ENCODE results near the gene PRPF19. TPM values are rescaled to one million over a fixed set of nuclear protein-coding genes. Genes with fewer than 3 reads are reported as not detected.

PRPF19 gene
- total and polyA plus RNA-seq, 2 experiments from 2014 or later, result 19.1 to 58.9 TPM

- H3K4me1 ChIP-seq (ENCODE audit: insufficient read depth), result no peaks in the 10 kb centered on the region
- no peak overlapping the region for H2AFZ ChIP-seq
- no peaks in the 10 kb centered on the region for H4K20me1 ChIP-seq (ENCODE audit: insufficient read depth)
- no peaks in the 10 kb centered on the region for H3K9me2 ChIP-seq (ENCODE audit: insufficient read depth)
- no peak overlapping the region for H3K9ac ChIP-seq
- H3K36me3 ChIP-seq (ENCODE audit: low read depth), result no peaks in the 10 kb centered on the region
- no peak for DNase-seq
- H3K79me2 ChIP-seq (ENCODE audit: insufficient read depth), result no peaks in the 10 kb centered on the region
- WGBS, 2 experiments (ENCODE audit: low coverage in 1 of 2, low lambda C conversion rate in 2 of 2, missing lambda C conversion rate in 2 of 2), result 85 to 87% methylated on average over 31 to 37 of the region's 37 CpGs
- no peak overlapping the region for H3K4me2 ChIP-seq (ENCODE audit: unreplicated experiment)
- no peak overlapping the region for H3K4me3 ChIP-seq
- H3F3A ChIP-seq (ENCODE audit: insufficient read depth), result no peaks in the 10 kb centered on the region
- H3K27ac ChIP-seq, result no peak overlapping the region
- no peak for TF ChIP-seq EZH2phosphoT487 (IDR thresholded peaks at IDR 0.05; ENCODE audit: insufficient read depth, low read depth)
- TF ChIP-seq EZH2 (IDR thresholded peaks at IDR 0.05; ENCODE audit: insufficient read depth, poor library complexity, severe bottlenecking), result no peak
- H3K9me3 ChIP-seq (ENCODE audit: low read depth), result no peaks in the 10 kb centered on the region
- H3K27me3 ChIP-seq (replicated peaks; ENCODE audit: insufficient read depth), result no peaks in the 10 kb centered on the region
- in situ Hi-C loops (cut with MboI), result no loop called here
Measured at GRCh38 chr11:60933416-60934123, 27.2 kb upstream of the PRPF19 start.

GRCh38 chr11:60932605-60933356 is 26.4 kb upstream of the PRPF19 start:
- H3K27ac ChIP-seq, result no peak overlapping the region
- in situ Hi-C loops (cut with MboI), result no loop called here
- H3K4me2 ChIP-seq (ENCODE audit: unreplicated experiment), result no peak overlapping the region
- DNase-seq, result no peak
- no peak overlapping the region for H3K9ac ChIP-seq
- 79 to 80% methylated on average over 5 of the region's 5 CpGs for WGBS, 2 experiments (ENCODE audit: low coverage in 1 of 2, low lambda C conversion rate in 2 of 2, missing lambda C conversion rate in 2 of 2)
- no peaks in the 10 kb centered on the region for H3K36me3 ChIP-seq (ENCODE audit: low read depth)
- no peaks in the 10 kb centered on the region for H3K9me2 ChIP-seq (ENCODE audit: insufficient read depth)
- TF ChIP-seq EZH2phosphoT487 (IDR thresholded peaks at IDR 0.05; ENCODE audit: insufficient read depth, low read depth), result no peak
- TF ChIP-seq EZH2 (IDR thresholded peaks at IDR 0.05; ENCODE audit: insufficient read depth, poor library complexity, severe bottlenecking), result no peak
- no peaks in the 10 kb centered on the region for H3K4me1 ChIP-seq (ENCODE audit: insufficient read depth)
- H3K79me2 ChIP-seq (ENCODE audit: insufficient read depth), result no peaks in the 10 kb centered on the region
- H4K20me1 ChIP-seq (ENCODE audit: insufficient read depth), result no peaks in the 10 kb centered on the region
- no peaks in the 10 kb centered on the region for H3K9me3 ChIP-seq (ENCODE audit: low read depth)
- H3F3A ChIP-seq (ENCODE audit: insufficient read depth), result no peaks in the 10 kb centered on the region
- no peaks in the 10 kb centered on the region for H3K27me3 ChIP-seq (replicated peaks; ENCODE audit: insufficient read depth)
- no peak overlapping the region for H3K4me3 ChIP-seq
- H2AFZ ChIP-seq, result no peak overlapping the region

GRCh38 chr11:60931917-60932316 is 25.5 kb upstream of the PRPF19 start:
- no peak overlapping the region for H2AFZ ChIP-seq
- TF ChIP-seq EZH2phosphoT487 (IDR thresholded peaks at IDR 0.05; ENCODE audit: insufficient read depth, low read depth) (no peak), EZH2 (IDR thresholded peaks at IDR 0.05; ENCODE audit: insufficient read depth, poor library complexity, severe bottlenecking) (no peak)
- no peaks in the 10 kb centered on the region for H3K9me3 ChIP-seq (ENCODE audit: low read depth)
- H4K20me1 ChIP-seq (ENCODE audit: insufficient read depth), result no peaks in the 10 kb centered on the region
- no peaks in the 10 kb centered on the region for H3F3A ChIP-seq (ENCODE audit: insufficient read depth)
- no peaks in the 10 kb centered on the region for H3K4me1 ChIP-seq (ENCODE audit: insufficient read depth)
- no peak overlapping the region for H3K27ac ChIP-seq
- H3K4me3 ChIP-seq, result no peak overlapping the region
- no peak for DNase-seq
- H3K9me2 ChIP-seq (ENCODE audit: insufficient read depth), result no peaks in the 10 kb centered on the region
- H3K4me2 ChIP-seq (ENCODE audit: unreplicated experiment), result no peak overlapping the region
- in situ Hi-C loops (cut with MboI), result no loop called here
- 91 to 92% methylated on average over 8 to 9 of the region's 9 CpGs for WGBS, 2 experiments (ENCODE audit: low coverage in 1 of 2, low lambda C conversion rate in 2 of 2, missing lambda C conversion rate in 2 of 2)
- H3K9ac ChIP-seq, result no peak overlapping the region
- H3K36me3 ChIP-seq (ENCODE audit: low read depth), result no peaks in the 10 kb centered on the region
- no peaks in the 10 kb centered on the region for H3K79me2 ChIP-seq (ENCODE audit: insufficient read depth)
- H3K27me3 ChIP-seq (replicated peaks; ENCODE audit: insufficient read depth), result no peaks in the 10 kb centered on the region

- H3F3A ChIP-seq (ENCODE audit: insufficient read depth), result no peaks in the 10 kb centered on the region
- in situ Hi-C loops (cut with MboI), result no loop called here
- H3K4me2 ChIP-seq (ENCODE audit: unreplicated experiment), result no peak overlapping the region
- H3K27ac ChIP-seq, result no peak overlapping the region
- H3K27me3 ChIP-seq (replicated peaks; ENCODE audit: insufficient read depth), result no peaks in the 10 kb centered on the region
- H3K4me1 ChIP-seq (ENCODE audit: insufficient read depth), result peaks cover 4% of the 10 kb centered on the region; the same call in 1 of the 2 replicates
- H3K36me3 ChIP-seq (ENCODE audit: low read depth), result no peaks in the 10 kb centered on the region
- H2AFZ ChIP-seq, result no peak overlapping the region
- no peak for DNase-seq
- no peaks in the 10 kb centered on the region for H3K9me3 ChIP-seq (ENCODE audit: low read depth)
- no peaks in the 10 kb centered on the region for H4K20me1 ChIP-seq (ENCODE audit: insufficient read depth)
- no peaks in the 10 kb centered on the region for H3K79me2 ChIP-seq (ENCODE audit: insufficient read depth)
- TF ChIP-seq EZH2 (IDR thresholded peaks at IDR 0.05; ENCODE audit: insufficient read depth, poor library complexity, severe bottlenecking), result no peak
- no peak for TF ChIP-seq EZH2phosphoT487 (IDR thresholded peaks at IDR 0.05; ENCODE audit: insufficient read depth, low read depth)
- H3K4me3 ChIP-seq, result no peak overlapping the region
- no peak overlapping the region for H3K9ac ChIP-seq
- 85 to 92% methylated on average over 2 to 4 of the region's 4 CpGs for WGBS, 2 experiments (ENCODE audit: low coverage in 1 of 2, low lambda C conversion rate in 2 of 2, missing lambda C conversion rate in 2 of 2)
- no peaks in the 10 kb centered on the region for H3K9me2 ChIP-seq (ENCODE audit: insufficient read depth)
Measured at GRCh38 chr11:60930394-60930793, 24.0 kb upstream of the PRPF19 start.

Measured in GM23248 (cell line).